Inflammatory macrophage treated with lipopolysaccharide for 4 hours (primary cell): ENCODE results near the gene TWF1.
"Not testable (repeated sequence)": the region's sequence is repeated elsewhere in the genome, so short reads cannot be mapped to it uniquely, and the experiment has no call there.

Experiments
- DNase-seq: peaks from one replicate; pipeline ENCODE4 v3.0.0-alpha.2; 2020

Gene TWF1

DNA sequence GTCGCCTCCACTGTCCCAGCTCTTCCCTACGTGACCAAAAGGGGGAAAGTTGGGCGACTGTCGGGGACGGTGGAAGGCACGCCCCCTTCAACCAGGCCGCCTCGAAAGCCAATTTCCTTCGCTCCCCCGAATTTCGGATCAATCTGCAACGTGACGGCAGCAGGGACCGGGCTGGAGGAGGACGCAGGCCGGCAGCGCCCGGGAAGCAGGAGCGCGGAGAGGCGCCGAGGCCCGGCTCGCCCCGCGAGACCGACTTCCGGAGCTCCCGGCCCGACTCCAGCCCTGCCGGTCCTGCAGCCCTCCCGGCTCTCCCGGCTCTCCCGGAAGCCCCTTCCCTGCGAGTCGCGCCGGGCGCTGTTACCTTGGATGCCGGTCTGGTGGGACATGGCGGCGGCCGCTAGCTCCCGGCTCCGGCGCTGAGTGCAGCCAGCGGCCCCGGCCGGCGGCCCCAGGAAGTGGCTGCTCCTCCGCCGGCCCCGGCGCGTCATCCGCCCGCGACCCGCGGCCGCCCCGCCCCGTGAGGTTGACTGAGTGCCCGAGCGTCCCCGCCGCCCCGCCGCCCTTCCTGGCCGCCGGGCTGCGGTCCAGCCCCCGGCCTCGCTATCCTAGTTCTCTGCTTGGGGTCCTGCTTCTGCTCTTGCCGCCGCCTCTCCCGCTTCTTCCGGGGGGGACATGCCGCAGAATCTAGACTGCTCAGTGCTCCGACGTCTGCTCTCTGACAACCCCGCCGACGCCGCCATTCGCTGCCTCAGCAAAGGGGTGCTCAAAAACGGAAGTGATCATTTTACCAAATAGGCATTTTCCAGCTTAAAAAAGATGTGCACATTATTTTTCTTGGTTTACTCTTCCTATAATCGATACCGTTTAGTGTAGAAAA is at the start of gene TWF1:
TSS of gene TWF1 (minus strand) at position 458 of the 877 bp plus-strand sequence. CDS start at position 386, 72 bp downstream.
- peak; percentile 87 for DNase-seq

DNA sequence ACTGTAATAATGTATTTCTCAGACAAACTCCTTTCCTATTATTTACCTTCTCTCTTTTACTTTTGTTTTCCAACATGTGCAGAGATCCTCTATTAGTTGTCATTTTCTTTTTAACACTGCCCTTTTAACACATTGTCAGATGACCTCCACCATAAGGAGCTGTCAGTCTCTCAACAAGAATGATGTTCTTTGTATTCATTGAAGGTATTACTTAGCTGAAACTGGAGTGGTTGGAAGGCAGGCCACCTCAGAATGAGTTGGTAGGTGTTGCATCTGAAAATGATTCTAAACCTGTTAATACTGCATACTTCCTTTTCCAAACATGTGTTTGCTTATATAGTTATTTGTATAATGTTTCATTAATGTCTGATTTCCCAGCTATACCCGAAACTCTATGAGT is 46.6 kb upstream of the TWF1 start:
- no peak for DNase-seq

DNA sequence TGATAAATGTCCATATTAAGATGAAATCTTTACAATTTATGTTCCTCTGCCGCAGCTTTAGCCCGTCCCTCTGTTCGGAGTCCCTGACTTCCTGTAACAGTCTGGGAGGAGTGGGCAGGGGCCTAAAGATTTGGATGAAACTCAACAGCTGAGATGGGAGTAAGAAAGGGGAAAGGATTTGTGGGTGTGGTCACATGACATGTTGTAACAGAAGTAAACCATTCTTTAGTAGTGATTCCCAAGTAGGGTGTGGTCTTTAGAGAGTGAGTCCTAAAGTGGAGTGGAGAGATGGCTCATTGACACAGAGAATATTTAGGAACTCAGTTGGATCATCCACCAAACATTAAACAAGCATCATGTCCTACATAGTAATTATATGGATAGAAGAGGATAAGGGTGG is 42.7 kb upstream of the TWF1 start:
- DNase-seq: no peak

DNA sequence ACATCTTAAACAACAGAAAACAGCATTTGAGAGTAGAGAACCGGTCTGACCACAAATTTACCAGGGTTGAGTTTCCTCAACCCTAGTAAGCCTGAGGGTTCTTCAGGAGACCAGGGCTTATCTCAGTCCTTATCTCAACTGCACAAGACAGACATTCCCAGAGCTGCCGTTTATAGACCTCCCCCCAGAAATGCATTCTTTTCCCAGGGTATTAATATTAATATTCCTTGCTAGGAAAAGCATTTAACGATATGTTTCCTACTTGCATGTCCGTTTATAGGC is 42.0 kb upstream of the TWF1 start:
- DNase-seq: no peak

DNA sequence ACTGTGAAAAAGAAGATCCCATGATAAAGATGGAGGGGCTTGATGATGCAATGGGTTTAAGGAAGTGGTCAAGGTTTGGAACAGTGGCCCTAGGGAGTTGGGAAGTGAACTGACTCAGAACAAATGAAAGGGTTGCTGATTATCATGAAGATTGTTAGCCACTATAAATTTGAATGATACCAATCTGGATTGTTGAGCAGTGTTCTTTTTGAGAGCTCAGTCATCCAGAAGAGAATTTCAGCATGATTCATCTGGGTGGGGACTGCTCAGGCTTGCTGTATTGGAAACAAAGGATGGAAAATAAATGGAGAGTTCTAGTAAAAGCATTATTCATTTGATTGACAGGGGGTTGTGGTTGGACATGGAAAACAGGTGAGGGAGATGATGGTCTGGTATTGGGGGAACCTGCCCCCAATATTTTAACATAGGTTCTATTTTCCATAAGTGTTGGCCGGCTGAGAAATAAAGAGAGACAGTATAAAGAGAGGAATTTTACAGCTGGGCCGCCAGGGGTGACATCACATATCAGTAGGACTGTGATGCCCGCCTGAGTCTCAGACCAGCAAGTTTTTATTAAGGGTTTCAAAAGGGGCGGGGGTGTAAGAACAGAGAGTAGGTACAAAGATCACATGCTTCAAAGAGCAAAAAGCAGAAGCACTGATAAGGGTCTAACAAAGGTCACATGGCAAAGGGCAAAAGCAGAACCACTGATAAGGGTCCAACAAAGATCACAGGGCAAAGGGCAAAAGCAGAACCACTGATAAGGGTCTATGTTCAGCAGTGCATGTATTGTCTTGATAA is 41.5 kb upstream of the TWF1 start:
- not testable (repeated sequence) for DNase-seq

DNA sequence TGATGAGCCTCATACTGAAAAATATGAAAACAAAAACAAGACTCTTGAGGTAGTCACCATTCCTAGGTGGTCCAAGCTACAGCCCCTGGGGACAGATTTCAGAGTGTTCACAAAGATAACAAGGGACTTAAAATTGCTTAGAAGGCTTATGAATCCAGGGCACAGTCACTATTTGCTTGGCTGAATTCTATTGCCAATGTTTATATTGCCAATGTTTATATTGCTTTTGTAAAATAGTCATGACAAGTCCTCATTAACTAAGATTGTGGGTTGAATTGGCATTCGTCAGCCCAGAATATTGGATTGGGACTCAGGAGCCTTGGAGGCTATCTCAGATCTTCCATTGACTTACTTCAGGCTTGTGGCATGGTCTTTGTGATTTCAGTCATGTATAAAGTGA is 36.1 kb upstream of the TWF1 start:
- DNase-seq: no peak

DNA sequence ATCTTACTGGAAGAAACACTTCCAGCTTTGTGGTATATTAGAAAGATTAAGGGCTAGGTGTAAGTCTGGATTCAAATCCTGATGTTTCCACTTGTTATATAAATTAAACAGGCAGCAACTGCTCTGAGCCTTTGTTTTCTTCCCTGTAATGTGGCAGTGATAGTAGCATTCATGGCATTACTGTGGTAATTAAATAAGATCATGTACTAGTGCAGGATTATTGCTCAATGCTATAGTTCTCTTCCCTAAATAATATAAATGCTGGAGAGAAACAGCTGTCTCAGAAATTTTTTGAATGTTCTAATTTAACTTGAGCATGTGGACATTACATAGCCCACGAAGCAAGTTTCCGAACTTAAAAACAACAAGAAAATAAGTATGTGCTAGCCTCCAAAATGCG is 35.1 kb upstream of the TWF1 start:
- DNase-seq: no peak

DNA sequence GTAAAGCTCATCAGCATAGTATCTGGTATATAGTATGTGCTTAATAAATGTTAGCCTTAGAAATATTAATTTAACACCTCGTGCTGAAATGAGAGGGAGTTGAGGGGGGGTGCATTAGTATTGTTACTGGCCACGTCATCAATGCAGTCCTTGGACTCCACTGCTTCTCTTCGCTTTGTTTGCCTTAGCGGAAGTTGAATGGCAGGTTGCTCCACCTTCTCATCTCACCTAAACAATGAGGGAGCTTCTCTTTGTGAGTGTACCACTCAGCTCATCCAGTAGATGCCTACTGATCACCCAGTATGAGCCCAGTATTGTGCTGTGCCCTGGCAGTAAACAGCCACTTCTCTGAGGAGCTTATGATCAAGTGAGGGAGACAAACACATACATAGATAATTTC is 34.2 kb upstream of the TWF1 start:
- DNase-seq: no peak

DNA sequence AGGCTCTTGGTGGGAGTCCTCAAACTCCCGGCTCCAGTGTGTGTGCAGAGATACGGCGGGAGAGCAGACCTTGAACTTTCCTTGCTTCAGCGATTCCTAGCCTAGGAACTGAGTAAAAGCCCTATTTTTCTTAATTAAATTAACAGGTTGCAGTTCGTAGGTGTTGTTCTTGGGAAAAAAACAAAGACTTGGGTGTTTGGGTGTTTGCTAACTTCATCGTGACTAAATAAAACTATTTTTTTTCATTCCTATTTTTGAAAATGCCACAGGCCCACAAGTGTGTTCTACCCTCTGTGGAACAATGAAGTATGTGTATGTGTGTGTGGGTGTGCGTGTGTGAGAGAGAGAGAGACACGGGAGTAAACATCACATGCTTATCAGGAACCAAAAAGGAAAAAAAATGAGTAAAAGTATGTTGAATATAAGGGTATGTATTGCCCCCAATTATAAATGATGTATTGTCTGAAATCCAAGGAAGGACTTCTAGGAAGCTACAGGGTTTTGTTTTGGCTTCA is 30.4 kb upstream of the TWF1 start:
- peak; percentile 27 for DNase-seq

DNA sequence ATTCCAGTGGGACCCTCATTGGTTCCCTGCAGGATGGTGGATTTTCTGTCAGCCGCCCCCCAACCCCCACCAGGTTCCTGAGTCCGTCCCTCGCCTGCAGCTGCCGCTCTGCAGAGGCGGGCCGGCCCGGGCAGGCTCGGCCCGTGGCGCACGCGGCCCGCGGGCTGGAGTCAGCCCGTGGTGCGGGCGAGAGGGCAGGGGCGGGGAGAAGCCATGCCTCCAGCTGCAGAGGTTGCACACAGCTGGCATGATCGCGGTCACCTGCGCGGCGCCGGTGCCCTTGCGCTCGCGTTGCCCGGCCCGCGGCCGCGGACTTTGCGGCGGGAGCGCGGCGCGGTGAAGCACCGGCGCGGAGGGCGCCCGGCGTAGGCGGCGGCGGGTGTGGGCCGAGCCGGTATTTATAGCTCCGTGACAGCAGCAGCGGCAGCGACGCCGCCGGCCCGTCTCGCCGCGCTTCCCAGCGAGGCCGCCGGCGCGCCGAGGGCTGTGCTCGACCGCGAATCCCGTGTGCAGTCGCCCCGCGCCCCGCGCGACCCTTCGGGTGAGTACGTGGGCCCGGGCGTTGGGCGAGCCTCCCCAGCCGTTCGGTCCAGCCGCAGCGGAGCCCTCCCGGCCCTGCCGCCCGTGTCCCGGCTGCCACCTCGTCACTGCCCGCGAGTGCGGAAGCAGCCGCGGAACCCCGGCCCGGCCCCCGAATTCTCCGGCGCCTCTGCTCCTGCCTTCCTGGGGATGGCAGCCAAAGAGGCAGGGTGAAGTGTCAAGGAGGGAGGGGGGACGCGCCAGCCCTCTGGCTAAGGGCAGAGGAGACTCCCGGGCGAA is 29.7 kb upstream of the TWF1 start, which contains the start of gene TMEM117:
TSS of gene TMEM117 (plus strand) at position 426 of the 819 bp plus-strand sequence.
- DNase-seq: peak; percentile 57

DNA sequence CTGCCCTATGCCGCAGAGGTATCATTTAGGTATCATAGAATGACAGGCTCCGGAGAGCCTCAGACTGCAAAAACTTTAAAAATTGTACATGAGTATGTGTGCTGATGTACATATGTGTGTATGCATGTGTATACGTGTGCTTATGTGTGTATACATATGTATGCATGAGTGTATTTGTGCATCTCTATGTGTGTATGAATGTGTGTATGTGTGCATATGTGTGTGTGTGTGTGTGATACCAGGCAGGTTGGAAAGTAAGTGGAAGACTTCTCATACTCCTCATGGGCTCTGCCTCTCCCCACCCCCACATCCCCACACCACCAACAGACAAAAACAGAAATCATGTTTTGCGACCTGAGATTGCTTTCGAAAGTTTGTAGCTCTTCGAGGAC is 29.1 kb upstream of the TWF1 start:
- no peak for DNase-seq

DNA sequence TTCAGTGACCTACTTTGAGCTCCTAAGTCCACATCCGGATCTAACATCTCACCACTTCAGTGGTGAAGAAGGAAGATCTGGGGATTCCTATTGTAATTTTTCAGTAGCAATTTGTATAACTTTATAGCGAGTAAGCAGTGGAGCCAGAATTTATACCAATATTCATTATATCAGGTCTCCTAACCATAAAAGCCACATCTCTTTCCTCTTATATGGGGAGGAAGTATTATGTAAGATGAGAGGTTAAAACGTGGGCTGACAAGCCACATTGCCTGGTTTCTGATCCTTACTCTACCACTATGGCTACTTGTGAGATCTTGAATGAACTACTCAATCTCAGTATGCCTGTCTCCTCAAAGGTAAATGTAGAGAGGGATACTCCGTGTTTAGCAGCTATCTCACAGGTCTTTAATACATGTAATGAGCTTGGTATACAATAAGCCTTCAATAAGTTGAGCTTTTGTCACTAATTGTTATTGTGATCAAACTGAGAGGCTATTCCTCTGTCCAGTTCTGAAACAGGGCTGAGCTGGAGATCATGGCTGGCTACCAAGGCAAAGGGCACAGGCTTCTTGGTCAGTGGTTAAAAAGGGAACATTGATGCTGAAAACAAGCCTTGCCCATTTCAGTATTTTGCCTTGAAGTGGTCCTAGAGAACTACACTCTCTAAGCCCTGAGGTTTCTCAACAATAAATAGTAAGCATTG is 26.5 kb upstream of the TWF1 start:
- peak; percentile 61 for DNase-seq

DNA sequence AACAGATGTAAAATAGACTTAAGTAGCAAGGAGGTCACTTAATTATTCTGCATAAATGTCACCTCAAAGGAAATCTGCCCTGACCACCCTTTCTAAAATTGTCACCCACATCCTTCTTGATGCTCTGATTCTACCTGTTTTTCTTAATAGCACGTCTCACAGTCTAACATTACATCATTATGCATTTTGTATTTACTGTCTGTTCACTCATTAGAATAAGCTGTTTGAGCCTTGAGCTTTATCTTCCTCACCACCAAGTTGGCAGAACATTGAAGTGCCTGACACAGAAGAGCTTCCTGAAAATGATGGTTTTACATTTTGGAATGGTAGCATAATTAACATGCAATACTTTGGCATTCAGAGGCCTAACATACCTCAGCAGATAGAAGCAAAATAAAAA is 21.0 kb upstream of the TWF1 start:
- no peak for DNase-seq

DNA sequence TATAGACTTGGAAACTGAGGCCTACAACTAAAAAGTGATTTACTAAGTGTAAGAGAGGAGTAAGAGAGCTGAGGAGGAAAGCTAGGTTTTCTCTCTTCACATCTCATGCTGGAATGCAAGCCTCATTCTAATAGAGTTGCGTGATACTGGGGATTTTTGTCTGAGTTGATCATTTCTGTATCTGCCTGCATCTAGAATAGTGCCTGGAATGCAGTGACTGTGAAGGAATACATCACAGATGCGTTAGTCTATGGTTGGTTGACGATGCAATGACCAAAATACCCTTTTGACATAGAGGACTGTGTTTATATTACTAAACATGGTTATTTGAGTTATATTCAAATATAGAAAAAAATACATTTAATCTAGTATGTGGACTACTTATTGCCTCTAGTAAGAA is 20.6 kb upstream of the TWF1 start:
- no peak for DNase-seq

DNA sequence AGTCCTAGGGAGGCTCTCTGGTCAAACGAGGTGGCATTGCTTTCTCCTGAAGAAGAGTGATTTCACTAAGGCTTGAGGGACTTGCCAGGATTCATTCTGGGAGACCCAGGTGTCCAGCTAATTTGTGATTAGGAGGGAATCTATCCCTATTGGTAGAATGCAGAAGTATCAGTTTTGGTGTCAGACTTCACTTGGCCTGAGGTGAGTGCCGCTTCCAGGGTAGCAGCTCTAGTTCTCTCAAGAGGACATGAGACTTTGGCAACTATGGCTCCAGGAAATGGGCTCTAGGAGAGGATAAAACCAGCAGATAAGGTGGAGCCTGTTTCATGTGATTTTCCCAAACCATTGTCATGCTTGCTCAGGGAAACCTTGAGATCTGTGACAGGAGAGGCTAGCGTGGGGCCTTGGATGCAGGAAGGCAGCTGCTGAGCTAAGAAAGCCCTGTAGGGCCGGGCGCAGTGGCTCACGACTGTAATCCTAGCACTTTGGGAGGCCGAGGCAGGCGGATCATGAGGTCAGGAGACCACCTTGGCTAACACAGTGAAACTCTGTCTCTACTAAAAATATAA is 18.2 kb upstream of the TWF1 start:
- no peak for DNase-seq

DNA sequence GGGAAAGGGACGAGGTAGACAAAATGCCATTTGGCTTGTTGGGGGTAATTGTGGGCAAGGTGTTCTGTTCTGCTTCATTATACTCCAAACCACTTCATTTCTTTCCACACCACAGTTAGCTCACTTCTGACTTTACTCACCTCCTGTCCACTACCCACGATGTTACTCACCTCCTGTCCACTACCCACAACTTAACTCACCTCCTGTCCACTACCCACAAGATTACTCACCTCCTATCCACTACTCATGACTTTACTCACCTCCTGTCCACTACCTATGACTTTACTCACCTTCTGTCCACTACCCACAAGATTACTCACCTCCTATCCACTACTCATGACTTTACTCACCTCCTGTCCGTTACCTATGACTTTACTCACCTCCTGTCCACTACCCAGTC is 10.1 kb upstream of the TWF1 start:
- DNase-seq: no peak

DNA sequence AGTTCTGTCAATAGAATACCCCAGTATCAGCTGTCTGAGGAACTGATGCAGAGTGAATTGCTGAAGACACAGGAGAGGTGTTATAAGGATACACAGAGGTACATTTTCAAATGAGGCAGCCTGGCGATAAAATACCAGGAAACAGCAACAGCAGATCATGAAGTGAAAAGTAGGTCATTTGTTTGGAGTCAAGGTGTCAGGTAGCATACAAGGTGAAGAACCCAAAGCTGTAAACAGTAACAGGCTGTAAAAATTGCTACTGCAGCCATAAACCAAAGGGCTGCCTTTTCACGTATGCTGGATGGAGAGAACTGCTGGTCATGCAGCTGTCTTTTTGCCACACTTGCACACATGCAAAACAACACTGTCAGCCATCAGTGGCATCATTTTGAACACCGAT is 9.3 kb upstream of the TWF1 start:
- no peak for DNase-seq

DNA sequence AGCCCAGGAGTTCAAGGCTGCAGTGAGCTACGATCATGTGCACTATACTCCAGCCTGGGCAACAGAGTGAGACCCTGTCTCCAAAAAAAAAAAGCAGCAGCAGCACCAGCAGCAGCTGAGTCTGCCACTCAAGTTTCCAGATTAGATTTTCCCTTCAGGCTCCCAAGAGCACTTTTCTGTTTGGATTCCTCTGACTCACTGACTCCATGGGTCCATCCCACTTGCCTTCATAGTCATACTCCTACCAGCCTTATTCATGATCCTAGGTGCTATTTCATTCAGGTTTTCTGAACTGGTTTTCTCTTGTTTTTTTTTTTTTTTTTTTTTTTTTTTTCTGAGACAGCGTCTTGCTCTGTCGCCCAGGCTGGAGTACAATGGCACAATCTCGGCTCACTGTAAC is 6.8 kb upstream of the TWF1 start:
- DNase-seq: no peak

DNA sequence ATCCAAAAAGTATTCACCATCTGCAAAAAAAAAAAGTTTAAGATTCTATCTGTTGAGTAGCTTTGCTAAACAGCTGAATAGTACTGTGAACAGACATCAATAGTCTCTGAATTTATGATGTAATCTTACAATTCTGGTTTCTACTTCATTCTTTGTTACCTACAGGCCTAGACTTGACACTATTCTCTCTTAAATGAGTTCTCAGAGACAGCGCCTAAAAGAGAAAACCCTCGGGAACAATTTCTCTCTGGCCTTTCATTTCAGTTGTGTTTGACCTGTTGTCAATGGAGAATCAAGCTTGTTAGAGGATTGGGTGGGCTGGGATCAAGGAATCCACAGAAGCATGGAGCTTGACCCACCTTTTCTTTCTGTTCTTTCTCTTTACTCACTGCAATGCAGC is 5.9 kb upstream of the TWF1 start:
- DNase-seq: no peak

DNA sequence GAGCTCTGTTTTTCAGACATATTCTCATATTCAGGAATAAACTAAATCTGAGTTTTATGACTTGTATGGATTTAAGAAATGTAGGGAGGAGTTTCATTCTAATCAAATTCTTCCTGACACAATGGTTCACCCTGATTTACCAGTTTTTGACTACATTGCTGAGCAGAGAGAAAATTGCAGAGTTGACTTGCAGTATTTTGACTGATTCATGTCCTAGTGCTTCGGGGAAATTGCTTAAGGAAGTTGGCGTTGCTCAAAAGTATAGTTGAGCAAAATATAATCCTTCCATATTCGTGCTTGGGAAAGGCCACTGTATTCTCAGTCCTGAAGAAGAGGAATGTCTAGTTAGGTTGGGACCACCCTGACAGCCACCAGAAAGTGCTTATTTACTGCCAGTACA is 1.3 kb upstream of the TWF1 start:
- peak; percentile 72 for DNase-seq

DNA sequence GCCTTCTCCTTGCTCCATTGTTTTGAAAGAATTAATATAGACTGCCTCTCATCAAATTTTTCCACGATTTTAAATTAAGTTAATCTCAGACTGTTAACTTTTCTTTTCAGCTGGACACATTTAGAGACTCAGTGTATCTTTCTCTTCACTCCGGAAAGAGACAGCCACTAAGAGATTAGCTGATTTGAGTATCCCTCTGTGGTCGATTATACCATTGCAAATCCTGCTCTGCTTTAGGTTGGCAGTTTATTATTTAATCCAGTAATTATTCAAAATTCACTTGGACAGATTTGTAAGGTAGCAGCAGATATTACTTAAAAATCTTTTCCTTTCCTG is 588 bp upstream of the TWF1 start:
- no peak for DNase-seq

DNA sequence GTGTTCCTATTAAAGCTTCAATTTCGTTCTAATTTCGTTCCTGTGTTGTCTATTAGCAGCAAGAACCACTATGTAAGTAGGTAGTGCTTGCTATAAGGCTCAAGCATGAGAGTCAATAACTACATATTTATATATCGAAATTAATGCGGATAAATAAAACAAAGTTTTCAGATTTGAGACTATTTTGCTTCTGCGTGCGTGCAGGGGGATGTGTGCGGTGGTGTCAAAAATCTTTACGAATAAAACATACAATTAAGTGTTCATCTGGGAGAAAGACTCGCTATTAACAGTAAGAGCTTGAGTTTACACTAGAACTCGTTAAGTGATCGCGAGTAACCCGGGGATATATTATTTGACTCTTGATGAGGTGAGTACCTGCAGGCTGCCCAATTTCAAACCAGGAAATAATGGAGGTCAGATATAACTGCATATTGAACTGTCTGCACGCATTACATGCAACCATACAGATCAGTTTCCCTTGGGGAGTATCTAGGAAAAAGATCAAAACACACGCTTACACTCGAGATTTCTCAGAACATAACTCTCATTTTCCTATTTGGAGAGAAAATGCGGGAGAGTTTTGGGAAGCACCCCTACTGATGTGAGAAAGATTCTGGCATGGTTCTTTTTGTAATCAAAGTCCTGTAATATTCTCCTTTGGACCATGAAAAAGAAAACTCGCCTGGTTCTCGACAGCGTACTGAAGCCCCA is 813 bp downstream of the TWF1 start:
- DNase-seq: no peak
